GM11168 (cell line): ENCODE data around the gene BCAP31.
"Not testable (repeated sequence)": the region's sequence is repeated elsewhere in the genome, so short reads cannot be mapped to it uniquely, and the experiment has no call there.

ENCODE experiments used
- in situ Hi-C: fragments of 300-500 bp; cut with MboI; formaldehyde crosslinking; loops from one replicate; pipeline ENCODE4 v1.12.0; 2022; ENCODE audit warnings: low sequenced_read_pairs; ENCODE audit not compliant: unreplicated experiment

The BCAP31 gene

GRCh38 chrX:153736071-153736820 lies 12.1 kb upstream of the BCAP31 start:
- in situ Hi-C loops: no loop called here

GRCh38 chrX:153735274-153735673 lies 11.1 kb upstream of the BCAP31 start:
- in situ Hi-C loops: no loop called here

- in situ Hi-C loops: no loop called here
Observed at GRCh38 chrX:153734871-153735270, 10.7 kb upstream of the BCAP31 start.

GRCh38 chrX:153733651-153734240 lies 9.6 kb upstream of the BCAP31 start:
- in situ Hi-C loops: no loop called here

GRCh38 chrX:153732401-153732800 lies 8.2 kb upstream of the BCAP31 start:
- in situ Hi-C loops: no loop called here

GRCh38 chrX:153731845-153732215 lies 7.6 kb upstream of the BCAP31 start:
- in situ Hi-C loops: no loop called here

- in situ Hi-C loops: no loop called here
Observed at GRCh38 chrX:153731117-153731844, 7.1 kb upstream of the BCAP31 start.

GRCh38 chrX:153730115-153730514 lies 5.9 kb upstream of the BCAP31 start:
- in situ Hi-C loops: not testable (repeated sequence)

GRCh38 chrX:153728951-153729631 lies 4.9 kb upstream of the BCAP31 start:
- in situ Hi-C loops: no loop called here

GRCh38 chrX:153728095-153728494 lies 3.9 kb upstream of the BCAP31 start:
- in situ Hi-C loops: no loop called here

- in situ Hi-C loops: no loop called here
Observed at GRCh38 chrX:153727123-153727931, 3.1 kb upstream of the BCAP31 start.

GRCh38 chrX:153726286-153727122 lies 2.3 kb upstream of the BCAP31 start:
- in situ Hi-C loops: no loop called here

GRCh38 chrX:153725832-153726285 lies 1.7 kb upstream of the BCAP31 start:
- in situ Hi-C loops: no loop called here

GRCh38 chrX:153725039-153725831 lies 1.0 kb upstream of the BCAP31 start:
- in situ Hi-C loops: no loop called here

GRCh38 chrX:153723351-153724251 lies 586 bp downstream of the BCAP31 start:
- in situ Hi-C loops: no loop called here

- in situ Hi-C loops: no loop called here
Observed at GRCh38 chrX:153722704-153723350, 1.4 kb downstream of the BCAP31 start.

GRCh38 chrX:153719701-153720100 lies 4.5 kb downstream of the BCAP31 start:
- in situ Hi-C loops: no loop called here
